Panc1 (cell line): ENCODE data around the gene CALB2. TPM values are rescaled to one million over a fixed set of nuclear protein-coding genes. Genes with fewer than 3 reads are reported as not detected.

Source experiments
- ATAC-seq: fragments of 200-7000 bp; cut with Tn5 transposase; 2 replicates; pipeline ENCODE4 v1.9.1; 2020; ENCODE audit warnings: mild to moderate bottlenecking, moderate library complexity
- BruUV-seq: library from RNA; stranded (reverse); fragments of 400-500 nt; replicated peaks from 2 replicates; lab custom pipeline; 2021; lab: Mats Ljungman, UMichigan
- CTCF ChIA-PET: fragments of 300-600 bp; sonication (Branson Sonifier 250); formaldehyde crosslinking; loops from one replicate; lab custom pipeline; 2022; ENCODE audit warnings: antibody characterized with exemption; lab: Charles Lee
- POLR2A ChIA-PET: fragments of 300-600 bp; sonication (Branson Sonifier 250); formaldehyde crosslinking; loops from one replicate; lab custom pipeline; 2022; ENCODE audit warnings: antibody characterized with exemption; lab: Charles Lee
- DNase-seq: peaks from one replicate; pipeline ENCODE4 v3.0.0-alpha.2; 2010; ENCODE audit warnings: low read depth, low spot score
- H3K27ac ChIP-seq: 2 replicates; pipeline ENCODE4 v1.5.1; 2011; ENCODE audit warnings: mild to moderate bottlenecking, low read length, inconsistent platforms
- H3K27me3 ChIP-seq: fragments of 200-500 bp; sonication (Bioruptor generic); 2 replicates; pipeline ENCODE4 v1.6.0; 2014; ENCODE audit warnings: low read length, inconsistent platforms; ENCODE audit not compliant: control insufficient read depth, insufficient read depth
- H3K36me3 ChIP-seq: fragments of 200-500 bp; sonication (Bioruptor generic); 2 replicates; pipeline ENCODE4 v1.5.1; 2014; ENCODE audit warnings: inconsistent platforms, mild to moderate bottlenecking, low read length, moderate library complexity; ENCODE audit not compliant: control insufficient read depth, insufficient read depth
- H3K4me1 ChIP-seq: 2 replicates; pipeline ENCODE4 v1.5.1; 2011; ENCODE audit warnings: inconsistent platforms, mild to moderate bottlenecking, low read length, moderate library complexity; ENCODE audit not compliant: control insufficient read depth, insufficient read depth
- H3K4me3 ChIP-seq, 2 experiments: 2 replicates each; pipeline ENCODE4 v1.5.1; 2011 to 2012; ENCODE audit warnings: low read depth in 2 of 2, low read length in 2 of 2, mild to moderate bottlenecking in 2 of 2, inconsistent platforms in 1 of 2, moderate library complexity in 1 of 2
- H3K9me3 ChIP-seq: fragments of 200-500 bp; sonication (Bioruptor generic); 2 replicates; pipeline ENCODE4 v1.5.1; 2014; ENCODE audit warnings: low read depth, mild to moderate bottlenecking, inconsistent platforms, low read length, moderate library complexity; ENCODE audit not compliant: control insufficient read depth, insufficient read depth
- CTCF ChIP-seq: fragments of 450-650 bp; IDR thresholded peaks from 2 replicates; pipeline ENCODE4 v1.5.1; 2017; ENCODE audit warnings: mild to moderate bottlenecking
- POLR2AphosphoS5 ChIP-seq: IDR thresholded peaks from 2 replicates; pipeline ENCODE4 v1.6.1; 2012; ENCODE audit warnings: mild to moderate bottlenecking, low read depth, low read length, moderate library complexity
- REST ChIP-seq, 2 experiments: IDR thresholded peaks; 2 replicates each; pipeline ENCODE4 v1.6.1; 2011 to 2012; ENCODE audit warnings: low read depth in 2 of 2, control low read depth in 1 of 2, low read length in 1 of 2, mild to moderate bottlenecking in 1 of 2, moderate library complexity in 1 of 2; ENCODE audit not compliant: insufficient read depth in 1 of 2
- SIN3A ChIP-seq: IDR thresholded peaks from 2 replicates; pipeline ENCODE4 v1.6.1; 2012; ENCODE audit warnings: low read depth, mild to moderate bottlenecking, low read length, moderate library complexity, borderline replicate concordance; ENCODE audit not compliant: insufficient read depth
- TCF7L2 ChIP-seq: IDR thresholded peaks from 2 replicates; pipeline ENCODE4 v1.6.1; 2011; ENCODE audit warnings: mild to moderate bottlenecking, low read depth, low read length, inconsistent platforms
- in situ Hi-C: cut with HindIII; loops from 2 replicates; pipeline ENCODE4 v1.10.0; 2016; ENCODE audit warnings: low sequenced_read_pairs, low pct_unique_long_range_greater_than_20kb
- intact Hi-C: fragments of 100-400 bp; cut with micrococcal nuclease; formaldehyde crosslinking; loops from one replicate; pipeline ENCODE4 v1.10.0; 2022; ENCODE audit not compliant: unreplicated experiment
- total RNA-seq: library from RNA; stranded (reverse); gene quantifications from one replicate; pipeline ENCODE4 v1.2.1, GENCODE V29; 2021; ENCODE audit not compliant: unreplicated experiment

Gene CALB2
- total RNA-seq, 1 experiment from 2014 or later = 0.59 TPM

GRCh38 chr16:71345031-71345430 is 13.5 kb upstream of the CALB2 start:
- H3K4me1 ChIP-seq = no peaks in the 10 kb centered on the region
- no TSS peak for BruUV-seq
- ChIA-PET CTCF (no interaction called here), POLR2A (no interaction called here)
- TF ChIP-seq REST (IDR thresholded peaks at IDR 0.05; ENCODE audit: insufficient read depth in 1 of 2, low read depth in 2 of 2, low read length in 1 of 2) (no peak), SIN3A (no peak), CTCF (no peak), TCF7L2 (no peak), POLR2AphosphoS5 (no peak)
- DNase-seq = no peak
- intact Hi-C loops = no loop called here
- no peak overlapping the region for H3K4me3 ChIP-seq
- H3K27me3 ChIP-seq = no peaks in the 10 kb centered on the region
- no peak for ATAC-seq
- H3K36me3 ChIP-seq = no peaks in the 10 kb centered on the region
- H3K27ac ChIP-seq = no peak overlapping the region
- no peaks in the 10 kb centered on the region for H3K9me3 ChIP-seq
- in situ Hi-C loops = no loop called here

- no peak for DNase-seq
- TF ChIP-seq POLR2AphosphoS5 (no peak), CTCF (no peak), SIN3A (no peak), REST (IDR thresholded peaks at IDR 0.05; ENCODE audit: insufficient read depth in 1 of 2, low read depth in 2 of 2, low read length in 1 of 2) (no peak), TCF7L2 (no peak)
- in situ Hi-C loops (no loop called here), intact Hi-C loops (no loop called here)
- Histone ChIP-seq H3K27me3 (no peaks in the 10 kb centered on the region), H3K27ac (no peak overlapping the region), H3K36me3 (no peaks in the 10 kb centered on the region), H3K4me3 (no peak overlapping the region), H3K4me1 (no peaks in the 10 kb centered on the region), H3K9me3 (no peaks in the 10 kb centered on the region)
- BruUV-seq = no TSS peak
- ATAC-seq = no peak
- ChIA-PET POLR2A (no interaction called here), CTCF (no interaction called here)
Observed at GRCh38 chr16:71347146-71347545, 11.4 kb upstream of the CALB2 start.
